ENCODE results near the gene RNF32. TPM values are rescaled to one million over a fixed set of nuclear protein-coding genes. Genes with fewer than 3 reads are reported as not detected.

Gene RNF32
- total and polyA plus RNA-seq, 2 of the 13 experiments (the other 11 are each of a cell fraction or from before 2014, with no cell fraction given): not detected

DNA sequence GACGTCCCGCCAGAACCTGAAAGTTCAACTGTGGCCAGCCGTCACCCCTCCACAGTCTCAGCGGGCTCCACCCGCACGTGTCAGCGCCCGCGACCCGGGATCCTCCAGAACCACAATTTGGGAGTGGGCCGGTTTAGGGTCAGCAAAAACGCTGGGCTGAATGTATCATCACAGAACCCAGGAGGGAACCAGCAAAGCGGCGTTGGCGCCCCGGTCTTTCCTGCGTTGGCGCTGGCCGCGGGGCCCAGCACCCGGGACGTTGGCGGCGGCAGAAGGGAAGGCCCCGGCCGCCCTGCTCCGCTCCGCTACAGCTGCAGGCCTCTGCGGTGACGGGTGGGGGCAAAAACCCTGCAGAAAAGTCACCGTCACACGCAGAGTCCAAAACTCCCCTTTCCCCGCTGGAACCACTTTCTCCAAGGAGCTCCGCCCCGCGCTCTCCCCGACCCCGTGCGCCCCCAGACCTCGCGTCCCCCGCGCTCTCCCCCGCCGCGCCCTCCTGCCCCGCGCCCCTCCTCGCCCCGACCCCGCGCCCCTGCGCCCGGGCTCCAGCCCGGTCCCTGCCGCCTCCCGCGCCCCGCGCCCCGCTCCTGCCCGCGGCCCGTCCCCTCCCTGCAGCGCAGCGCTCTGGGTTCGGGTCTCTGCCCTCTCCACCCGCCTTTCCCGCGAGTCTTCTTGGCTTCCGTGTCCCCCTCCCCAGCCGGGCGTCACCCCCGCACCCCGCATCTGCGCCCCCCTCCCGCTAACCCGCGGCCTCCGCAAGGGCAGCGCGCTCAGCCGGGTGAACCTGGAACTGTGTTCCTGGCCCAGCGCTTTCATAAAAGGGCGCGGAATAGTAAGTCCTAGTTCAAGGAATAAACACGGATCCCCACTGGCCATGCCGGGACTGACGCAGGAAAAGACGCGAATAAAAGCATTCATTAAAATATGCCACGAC, 24.0 kb upstream of the RNF32 start (continued):
- TF ChIP-seq, protein P1, sequence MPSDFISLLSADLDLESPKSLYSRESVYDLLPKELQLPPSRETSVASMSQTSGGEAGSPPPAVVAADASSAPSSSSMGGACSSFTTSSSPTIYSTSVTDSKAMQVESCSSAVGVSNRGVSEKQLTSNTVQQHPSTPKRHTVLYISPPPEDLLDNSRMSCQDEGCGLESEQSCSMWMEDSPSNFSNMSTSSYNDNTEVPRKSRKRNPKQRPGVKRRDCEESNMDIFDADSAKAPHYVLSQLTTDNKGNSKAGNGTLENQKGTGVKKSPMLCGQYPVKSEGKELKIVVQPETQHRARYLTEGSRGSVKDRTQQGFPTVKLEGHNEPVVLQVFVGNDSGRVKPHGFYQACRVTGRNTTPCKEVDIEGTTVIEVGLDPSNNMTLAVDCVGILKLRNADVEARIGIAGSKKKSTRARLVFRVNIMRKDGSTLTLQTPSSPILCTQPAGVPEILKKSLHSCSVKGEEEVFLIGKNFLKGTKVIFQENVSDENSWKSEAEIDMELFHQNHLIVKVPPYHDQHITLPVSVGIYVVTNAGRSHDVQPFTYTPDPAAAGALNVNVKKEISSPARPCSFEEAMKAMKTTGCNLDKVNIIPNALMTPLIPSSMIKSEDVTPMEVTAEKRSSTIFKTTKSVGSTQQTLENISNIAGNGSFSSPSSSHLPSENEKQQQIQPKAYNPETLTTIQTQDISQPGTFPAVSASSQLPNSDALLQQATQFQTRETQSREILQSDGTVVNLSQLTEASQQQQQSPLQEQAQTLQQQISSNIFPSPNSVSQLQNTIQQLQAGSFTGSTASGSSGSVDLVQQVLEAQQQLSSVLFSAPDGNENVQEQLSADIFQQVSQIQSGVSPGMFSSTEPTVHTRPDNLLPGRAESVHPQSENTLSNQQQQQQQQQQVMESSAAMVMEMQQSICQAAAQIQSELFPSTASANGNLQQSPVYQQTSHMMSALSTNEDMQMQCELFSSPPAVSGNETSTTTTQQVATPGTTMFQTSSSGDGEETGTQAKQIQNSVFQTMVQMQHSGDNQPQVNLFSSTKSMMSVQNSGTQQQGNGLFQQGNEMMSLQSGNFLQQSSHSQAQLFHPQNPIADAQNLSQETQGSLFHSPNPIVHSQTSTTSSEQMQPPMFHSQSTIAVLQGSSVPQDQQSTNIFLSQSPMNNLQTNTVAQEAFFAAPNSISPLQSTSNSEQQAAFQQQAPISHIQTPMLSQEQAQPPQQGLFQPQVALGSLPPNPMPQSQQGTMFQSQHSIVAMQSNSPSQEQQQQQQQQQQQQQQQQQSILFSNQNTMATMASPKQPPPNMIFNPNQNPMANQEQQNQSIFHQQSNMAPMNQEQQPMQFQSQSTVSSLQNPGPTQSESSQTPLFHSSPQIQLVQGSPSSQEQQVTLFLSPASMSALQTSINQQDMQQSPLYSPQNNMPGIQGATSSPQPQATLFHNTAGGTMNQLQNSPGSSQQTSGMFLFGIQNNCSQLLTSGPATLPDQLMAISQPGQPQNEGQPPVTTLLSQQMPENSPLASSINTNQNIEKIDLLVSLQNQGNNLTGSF (CRISPR knock-in tag; IDR thresholded peaks at IDR 0.05): no peak
- TF ChIP-seq TBX2 (CRISPR knock-in tag; IDR thresholded peaks at IDR 0.05; ENCODE audit: borderline replicate concordance) (peak; percentile 38; the same call in 1 of the 2 replicates), SALL1 (CRISPR knock-in tag; IDR thresholded peaks at IDR 0.05) (peak; percentile 40; the same call in 1 of the 2 replicates), HOXA3 (CRISPR knock-in tag; IDR thresholded peaks at IDR 0.05) (peak; percentile 10), DMAP1 (CRISPR knock-in tag; IDR thresholded peaks at IDR 0.05) (peak; percentile 53; the same call in 1 of the 2 replicates), ZNF569 (CRISPR knock-in tag; IDR thresholded peaks at IDR 0.05; ENCODE audit: borderline replicate concordance) (no peak), MYC (CRISPR knock-in tag; IDR thresholded peaks at IDR 0.05; ENCODE audit: borderline replicate concordance) (peak; percentile 56; the same call in 1 of the 2 replicates), THYN1 (CRISPR knock-in tag; IDR thresholded peaks at IDR 0.05; ENCODE audit: borderline replicate concordance, low read depth) (no peak), ZNF564 (CRISPR knock-in tag; IDR thresholded peaks at IDR 0.05) (0 out of 2 replicates have a peak, but pooled peaks have one; percentile 20), ZNF143 (CRISPR knock-in tag; IDR thresholded peaks at IDR 0.05) (no peak), GATAD2A (CRISPR knock-in tag; IDR thresholded peaks at IDR 0.05) (peak; percentile 14; the same call in 1 of the 2 replicates), KDM2A (CRISPR knock-in tag; IDR thresholded peaks at IDR 0.05; ENCODE audit: borderline replicate concordance, low read depth) (peak; percentile 57; the same call in 1 of the 2 replicates), HMGA1 (CRISPR knock-in tag; conservative IDR thresholded peaks at IDR 0.05) (no peak), NR2F1 (CRISPR knock-in tag; IDR thresholded peaks at IDR 0.05) (0 out of 4 replicates have a peak, but pooled peaks of 1 of the 2 experiments have one; percentile 16), POLR2A (IDR thresholded peaks at IDR 0.05; ENCODE audit: insufficient read depth in 1 of 2, low read depth in 2 of 2, low read length in 2 of 2) (peak; percentile 25 to 61; a peak in 2 of 4 replicates), ZNF768 (CRISPR knock-in tag; IDR thresholded peaks at IDR 0.05) (peak; percentile 40; the same call in 1 of the 2 replicates)
- TF ChIP-seq, protein P2, sequence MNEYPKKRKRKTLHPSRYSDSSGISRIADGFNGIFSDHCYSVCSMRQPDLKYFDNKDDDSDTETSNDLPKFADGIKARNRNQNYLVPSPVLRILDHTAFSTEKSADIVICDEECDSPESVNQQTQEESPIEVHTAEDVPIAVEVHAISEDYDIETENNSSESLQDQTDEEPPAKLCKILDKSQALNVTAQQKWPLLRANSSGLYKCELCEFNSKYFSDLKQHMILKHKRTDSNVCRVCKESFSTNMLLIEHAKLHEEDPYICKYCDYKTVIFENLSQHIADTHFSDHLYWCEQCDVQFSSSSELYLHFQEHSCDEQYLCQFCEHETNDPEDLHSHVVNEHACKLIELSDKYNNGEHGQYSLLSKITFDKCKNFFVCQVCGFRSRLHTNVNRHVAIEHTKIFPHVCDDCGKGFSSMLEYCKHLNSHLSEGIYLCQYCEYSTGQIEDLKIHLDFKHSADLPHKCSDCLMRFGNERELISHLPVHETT (CRISPR knock-in tag; conservative IDR thresholded peaks at IDR 0.05): no peak
- TF ChIP-seq, protein P3, sequence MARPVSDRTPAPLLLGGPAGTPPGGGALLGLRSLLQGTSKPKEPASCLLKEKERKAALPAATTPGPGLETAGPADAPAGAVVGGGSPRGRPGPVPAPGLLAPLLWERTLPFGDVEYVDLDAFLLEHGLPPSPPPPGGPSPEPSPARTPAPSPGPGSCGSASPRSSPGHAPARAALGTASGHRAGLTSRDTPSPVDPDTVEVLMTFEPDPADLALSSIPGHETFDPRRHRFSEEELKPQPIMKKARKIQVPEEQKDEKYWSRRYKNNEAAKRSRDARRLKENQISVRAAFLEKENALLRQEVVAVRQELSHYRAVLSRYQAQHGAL (CRISPR knock-in tag; IDR thresholded peaks at IDR 0.05; ENCODE audit: not compliant biosample characterization): no peak

Measured in HepG2 (cell line).